Neutrophil (primary cell): ENCODE measurements around the gene ABCF2.

ENCODE experiments used
- H3K27ac ChIP-seq: fragments of 200-600 bp; sonication (generic); 2 replicates; pipeline ENCODE4 v1.5.1; 2016; ENCODE audit warnings: mild to moderate bottlenecking, moderate library complexity
- H3K27me3 ChIP-seq: fragments of 200-600 bp; sonication (generic); 2 replicates; pipeline ENCODE4 v1.6.0; 2016; ENCODE audit warnings: mild to moderate bottlenecking
- H3K36me3 ChIP-seq: fragments of 200-600 bp; sonication (generic); 2 replicates; pipeline ENCODE4 v1.5.1; 2017
- H3K4me1 ChIP-seq, 2 experiments: fragments of 200-600 bp in 1 of 2; sonication (generic) in 1 of 2; 1 replicate in 1 of 2; 2 replicates in 1 of 2; pipeline versions ENCODE4 v1.5.1 to v1.6.1; 2013 to 2016; ENCODE audit warnings: low read depth in 1 of 2, low read length in 1 of 2, mild to moderate bottlenecking in 1 of 2, moderate library complexity in 1 of 2; ENCODE audit not compliant: control insufficient read depth in 1 of 2, insufficient read depth in 1 of 2
- H3K4me3 ChIP-seq, 2 experiments: fragments of 200-600 bp in 1 of 2; sonication (generic) in 1 of 2; 1 replicate in 1 of 2; 2 replicates in 1 of 2; pipeline ENCODE4 v1.5.1; 2013 to 2016; ENCODE audit warnings: low read depth in 1 of 2, low read length in 1 of 2, mild to moderate bottlenecking in 1 of 2, moderate library complexity in 1 of 2
- H3K9me3 ChIP-seq: fragments of 200-600 bp; sonication (generic); 2 replicates; pipeline ENCODE4 v1.5.1; 2016
- CTCF ChIP-seq: fragments of 200-600 bp; sonication (generic); IDR thresholded peaks from 2 replicates; pipeline ENCODE4 v1.5.1; 2016; ENCODE audit warnings: antibody characterized with exemption

ABCF2 gene

GRCh38 chr7:151246102-151246850 is 19.3 kb upstream of the ABCF2 start:
- H3K36me3 ChIP-seq = no peaks in the 10 kb centered on the region
- H3K27ac ChIP-seq = no peak overlapping the region
- H3K9me3 ChIP-seq = no peaks in the 10 kb centered on the region
- no peak overlapping the region for H3K4me3 ChIP-seq
- no peak for TF ChIP-seq CTCF
- H3K4me1 ChIP-seq = peaks cover 34 to 55% of the 10 kb centered on the region in 2 experiments
- H3K27me3 ChIP-seq = peaks cover 91% of the 10 kb centered on the region

GRCh38 chr7:151245360-151246101 is 18.5 kb upstream of the ABCF2 start:
- peaks cover 4% of the 10 kb centered on the region for H3K36me3 ChIP-seq
- H3K9me3 ChIP-seq = no peaks in the 10 kb centered on the region
- no peak overlapping the region for H3K27ac ChIP-seq
- peaks cover 84% of the 10 kb centered on the region for H3K27me3 ChIP-seq
- H3K4me1 ChIP-seq = peaks cover 34 to 55% of the 10 kb centered on the region in 2 experiments
- H3K4me3 ChIP-seq = peak overlapping the region; percentile 7 to 46
- no peak for TF ChIP-seq CTCF

GRCh38 chr7:151244841-151245346 is 17.9 kb upstream of the ABCF2 start:
- no peaks in the 10 kb centered on the region for H3K9me3 ChIP-seq
- no peak for TF ChIP-seq CTCF
- peaks cover 10% of the 10 kb centered on the region for H3K36me3 ChIP-seq
- H3K27me3 ChIP-seq = peaks cover 77% of the 10 kb centered on the region
- no peak overlapping the region for H3K27ac ChIP-seq
- peak overlapping the region in 1 of 2 experiments; percentile 46 for H3K4me3 ChIP-seq
- H3K4me1 ChIP-seq = peaks cover 34 to 55% of the 10 kb centered on the region in 2 experiments

GRCh38 chr7:151244196-151244840 is 17.3 kb upstream of the ABCF2 start:
- Histone ChIP-seq H3K27ac (no peak overlapping the region), H3K36me3 (peaks cover 15% of the 10 kb centered on the region), H3K4me3 (peak overlapping the region in 1 of 2 experiments; percentile 46), H3K4me1 (peaks cover 34 to 51% of the 10 kb centered on the region in 2 experiments), H3K9me3 (no peaks in the 10 kb centered on the region), H3K27me3 (peaks cover 72% of the 10 kb centered on the region)
- TF ChIP-seq CTCF = peak; percentile 92

GRCh38 chr7:151243408-151244195 is 16.6 kb upstream of the ABCF2 start:
- peaks cover 22% of the 10 kb centered on the region for H3K36me3 ChIP-seq
- H3K9me3 ChIP-seq = no peaks in the 10 kb centered on the region
- peaks cover 28 to 44% of the 10 kb centered on the region in 2 experiments for H3K4me1 ChIP-seq
- no peak for TF ChIP-seq CTCF
- H3K4me3 ChIP-seq = peak overlapping the region; percentile 24 to 46
- no peak overlapping the region for H3K27ac ChIP-seq
- peaks cover 64% of the 10 kb centered on the region for H3K27me3 ChIP-seq
